GM18508 (cell line): Measurements from ENCODE around the gene HOXB9.

ENCODE experiments used
- ATAC-seq: cut with Tn5 transposase; IDR thresholded peaks from one replicate; pipeline ENCODE4 v1.9.1; 2021; ENCODE audit warnings: moderate number of reproducible peaks; ENCODE audit not compliant: insufficient read depth, unreplicated experiment

HOXB9 gene

GRCh38 chr17:48612854-48613691, 13.1 kb downstream of the HOXB9 start:
- ATAC-seq, result no peak

- ATAC-seq, result no peak
Measured at GRCh38 chr17:48612456-48612853, 13.7 kb downstream of the HOXB9 start.

GRCh38 chr17:48611681-48612455, 14.3 kb downstream of the HOXB9 start:
- no peak for ATAC-seq

DNA sequence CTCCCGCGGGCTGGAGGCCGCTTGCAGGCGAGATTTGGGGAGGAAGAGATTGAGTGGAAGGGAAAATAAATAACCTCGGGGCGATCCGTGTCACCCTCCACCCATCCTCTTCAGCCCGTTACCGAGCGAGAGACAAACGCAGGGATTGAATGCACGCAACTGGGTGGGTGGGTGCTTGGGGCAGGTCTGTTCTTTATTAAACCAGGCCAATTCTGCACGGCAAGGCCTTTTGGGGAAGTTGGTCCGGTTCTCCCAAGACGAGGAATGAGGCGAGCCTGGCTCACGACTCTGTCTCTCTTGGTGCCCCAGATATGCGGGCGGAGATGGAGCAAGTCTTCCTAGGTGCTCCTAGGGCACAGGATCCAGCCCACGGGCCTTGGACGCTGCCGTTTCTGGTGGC, 14.9 kb downstream of the HOXB9 start:
- ATAC-seq, result no peak

DNA sequence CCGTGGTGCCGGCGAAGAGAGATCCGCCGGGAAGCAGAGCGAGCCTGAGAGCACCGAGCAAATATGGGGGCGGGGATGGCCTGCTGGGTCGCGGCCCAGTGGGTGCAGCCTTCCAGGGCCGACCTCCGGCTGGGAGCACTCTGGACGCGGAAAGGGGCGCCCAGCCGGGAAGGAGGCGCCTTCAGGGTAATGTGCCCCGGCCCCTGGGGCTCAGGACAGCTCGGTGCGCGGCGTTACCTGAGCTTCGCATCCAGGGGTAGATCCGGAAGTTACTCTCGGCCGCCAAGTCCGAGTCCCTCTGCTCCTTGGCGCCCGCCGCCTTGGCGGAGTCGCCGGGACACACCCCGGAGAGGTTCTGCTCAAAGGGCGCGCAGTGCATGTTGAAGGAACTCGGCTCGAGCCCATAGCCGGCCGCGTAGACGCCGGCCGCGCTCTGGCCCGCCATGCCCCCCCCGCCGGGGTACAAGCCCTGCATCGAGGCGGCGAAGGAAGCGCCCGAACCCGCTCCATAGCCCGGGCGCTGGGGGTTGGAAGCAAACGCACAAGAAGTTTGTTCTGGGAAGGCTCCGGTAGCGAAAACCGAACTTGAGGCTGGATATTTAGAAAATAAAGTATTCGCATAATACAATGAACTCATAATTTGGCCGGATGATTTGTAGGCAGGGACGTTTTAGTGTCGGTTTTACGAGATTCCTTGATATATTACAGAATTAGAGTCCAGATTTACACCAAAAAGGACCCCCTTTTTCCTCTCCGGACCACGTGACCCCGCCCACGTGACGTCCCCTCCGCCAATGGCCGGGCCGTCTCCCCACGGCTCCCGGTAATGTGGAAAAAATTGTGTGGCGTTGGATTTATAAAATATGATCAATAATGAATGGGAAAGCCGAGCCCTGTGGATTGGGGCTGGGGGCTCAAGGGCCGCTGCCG, 15.6 kb downstream of the HOXB9 start, which contains the start of gene HOXB7:
Gene HOXB7, minus strand, starts transcription at position 736 of the 930 bp plus-strand sequence. Its CDS starts 99 bp downstream, at position 637.
- ATAC-seq, result no peak

- ATAC-seq, result no peak
Measured at GRCh38 chr17:48609759-48610281, 16.3 kb downstream of the HOXB9 start.

DNA sequence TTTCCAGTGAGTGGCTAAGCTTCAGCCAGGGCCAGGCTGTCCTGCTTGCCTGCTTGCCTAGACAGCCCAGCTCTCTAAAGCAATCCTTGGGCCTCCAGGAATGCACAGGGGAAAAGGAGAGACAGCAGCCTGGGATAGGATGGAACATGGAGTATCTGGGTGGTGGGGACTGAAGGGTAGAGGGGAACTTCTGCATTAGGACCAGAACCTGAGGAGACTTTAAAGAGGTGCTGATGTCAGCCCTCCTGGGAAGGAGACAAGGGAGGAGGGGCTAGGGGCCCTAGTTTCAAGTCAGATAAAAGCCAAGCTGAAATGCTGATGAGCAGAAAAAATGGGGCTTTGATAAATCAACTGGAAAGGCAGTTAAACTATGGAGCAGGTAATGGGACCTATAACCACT, 17.1 kb downstream of the HOXB9 start:
- ATAC-seq, result no peak

- no peak for ATAC-seq
Measured at GRCh38 chr17:48608494-48608834, 17.7 kb downstream of the HOXB9 start.

GRCh38 chr17:48606892-48607614, 19.1 kb downstream of the HOXB9 start:
- no peak for ATAC-seq

GRCh38 chr17:48605991-48606891, 19.9 kb downstream of the HOXB9 start:
- no peak for ATAC-seq

DNA sequence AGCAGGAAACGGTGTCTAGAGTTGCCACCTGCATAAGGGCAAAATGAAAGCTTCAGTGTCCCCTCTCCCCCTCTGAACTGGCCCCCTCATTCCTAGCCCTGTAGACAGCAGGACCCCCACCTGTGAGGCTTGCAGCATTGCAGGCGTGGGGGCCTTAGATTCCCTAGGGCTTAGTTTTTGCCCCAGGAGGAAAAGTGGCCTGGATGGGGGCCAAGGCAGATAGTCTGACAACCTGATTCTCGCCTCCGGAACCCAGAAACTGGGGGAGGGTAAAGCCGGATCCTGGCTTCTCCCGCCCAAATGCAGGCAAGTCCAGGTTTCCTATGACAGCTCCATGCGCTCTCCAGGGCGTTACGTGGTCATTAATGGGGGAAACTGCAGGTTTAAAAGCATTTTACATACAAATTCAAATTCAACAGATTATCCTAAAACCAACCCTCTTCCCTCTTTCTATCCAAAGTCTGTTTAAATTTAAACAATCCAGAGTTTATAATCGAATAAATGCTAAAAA, 20.7 kb downstream of the HOXB9 start:
- ATAC-seq, result no peak

GRCh38 chr17:48604770-48605329, 21.3 kb downstream of the HOXB9 start, which contains the start of gene HOXB6:
Gene HOXB6 (minus strand): TSS chr17:48604986. CDS start chr17:48598150, 6,836 bp downstream.
- ATAC-seq, result no peak

DNA sequence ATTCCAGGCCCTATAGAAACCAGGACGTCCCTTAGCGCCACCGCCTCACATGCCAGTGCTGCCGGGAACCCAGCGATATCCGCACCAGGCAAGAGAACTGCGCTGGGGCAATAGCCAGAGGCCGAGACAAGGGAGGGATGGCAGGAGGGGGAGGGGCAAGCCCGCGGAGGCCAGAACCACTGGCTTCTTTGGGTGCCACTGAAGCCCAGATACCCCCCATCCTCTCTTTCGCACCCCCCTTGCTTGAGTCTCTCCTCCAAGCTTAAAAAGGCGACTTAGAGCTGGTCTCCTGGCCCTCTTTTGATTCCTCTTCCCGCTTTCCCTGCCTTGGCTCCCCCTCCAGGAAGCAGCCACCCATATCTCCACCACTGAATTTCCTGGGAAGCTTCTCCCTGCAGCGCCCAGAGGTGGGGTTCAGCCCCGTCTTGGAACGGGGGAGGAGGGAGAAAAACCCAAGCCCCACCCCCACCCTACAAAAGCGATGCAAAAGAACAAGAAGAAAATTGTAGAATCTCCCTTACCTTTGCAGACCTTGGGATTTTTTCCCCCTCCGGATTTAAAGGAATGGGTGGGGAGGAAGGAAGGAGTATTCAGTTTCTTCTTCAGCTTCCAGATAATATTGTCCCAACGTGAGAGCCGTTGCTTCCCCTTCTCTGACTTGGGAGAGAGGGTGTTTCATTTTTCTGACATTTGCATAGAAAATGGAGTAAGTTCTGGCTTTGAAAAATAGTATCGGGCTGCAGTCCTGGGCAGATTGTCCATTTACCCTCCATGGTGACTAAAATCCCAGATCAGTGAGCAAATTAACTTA, 22.0 kb downstream of the HOXB9 start:
- ATAC-seq, result no peak

DNA sequence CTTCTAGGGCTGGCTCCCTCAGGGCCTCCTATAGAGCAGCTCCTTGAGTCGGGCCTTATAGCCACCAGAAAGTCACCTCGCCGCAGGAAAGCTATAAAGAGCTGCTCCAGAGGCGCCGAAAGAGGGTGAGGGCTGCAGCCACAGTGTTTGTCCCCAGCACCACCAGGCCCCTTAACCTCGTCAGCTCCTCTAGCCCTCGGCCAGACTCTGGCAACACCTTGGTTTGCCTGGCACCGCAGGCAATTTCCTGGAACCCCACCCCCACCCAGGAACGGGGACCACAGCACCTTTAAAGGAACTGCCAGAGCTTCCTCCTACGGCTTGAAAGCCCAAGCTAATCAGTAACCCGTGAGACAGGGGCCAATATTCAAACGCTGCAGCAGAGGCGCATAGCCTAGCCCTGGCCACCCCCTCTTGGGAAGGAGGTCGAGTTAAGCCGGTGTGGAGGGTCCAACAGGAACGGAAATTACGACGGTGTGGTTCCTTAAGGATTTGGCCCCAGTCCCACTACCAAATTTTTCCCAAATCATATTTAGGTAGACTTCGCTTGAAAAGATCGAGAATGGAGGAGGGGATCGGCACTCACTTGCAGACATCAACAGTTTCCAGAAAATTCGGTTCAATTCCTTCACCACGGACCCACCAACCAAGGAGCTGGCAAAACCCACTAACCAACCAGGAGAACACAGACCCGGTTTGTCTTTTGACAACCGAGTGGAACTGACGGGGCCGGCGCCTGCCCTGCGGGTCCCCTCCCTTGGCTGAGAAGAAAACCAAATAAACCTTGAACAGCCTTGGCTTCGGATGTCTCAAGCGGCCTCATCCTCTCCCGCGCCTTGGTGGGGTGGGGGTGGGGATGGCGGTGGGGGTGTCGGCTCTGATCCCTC, 24.4 kb downstream of the HOXB9 start:
- no peak for ATAC-seq

- ATAC-seq, result no peak
Measured at GRCh38 chr17:48601207-48601538, 25.0 kb downstream of the HOXB9 start.
